Neuronal stem cell (in vitro differentiated cells): ENCODE measurements around the gene TBX1.

ENCODE experiments used
- DNase-seq: peaks from one replicate; pipeline ENCODE4 v3.0.0-alpha.2; 2013; ENCODE audit warnings: low spot score
- H2AFZ ChIP-seq: one replicate; pipeline ENCODE4 v1.6.1; 2013; ENCODE audit warnings: mild to moderate bottlenecking, low read length, inconsistent platforms
- H2AK5ac ChIP-seq: 2 replicates; pipeline ENCODE4 v1.6.1; 2013; ENCODE audit warnings: low read depth, mild to moderate bottlenecking, inconsistent platforms, low read length, moderate library complexity, mixed read lengths
- H2BK120ac ChIP-seq: 2 replicates; pipeline ENCODE4 v1.6.1; 2013; ENCODE audit warnings: low read depth, mild to moderate bottlenecking, inconsistent platforms, low read length, moderate library complexity, mixed read lengths
- H2BK12ac ChIP-seq: one replicate; pipeline ENCODE4 v1.6.1; 2013; ENCODE audit warnings: low read length, inconsistent platforms
- H2BK15ac ChIP-seq: 2 replicates; pipeline ENCODE4 v1.6.1; 2013; ENCODE audit warnings: mild to moderate bottlenecking, low read length, inconsistent platforms, mixed read lengths
- H2BK5ac ChIP-seq: one replicate; pipeline ENCODE4 v1.6.1; 2013; ENCODE audit warnings: inconsistent platforms, mild to moderate bottlenecking, low read length, moderate library complexity
- H3K14ac ChIP-seq: one replicate; pipeline ENCODE4 v1.6.1; 2013; ENCODE audit warnings: low read length, inconsistent platforms
- H3K18ac ChIP-seq: 2 replicates; pipeline ENCODE4 v1.6.1; 2013; ENCODE audit warnings: low read length, inconsistent platforms
- H3K23ac ChIP-seq: 2 replicates; pipeline ENCODE4 v1.6.1; 2013; ENCODE audit warnings: low read depth, mild to moderate bottlenecking, mixed read lengths, low read length, inconsistent platforms; ENCODE audit not compliant: poor library complexity
- H3K27ac ChIP-seq: replicated peaks from 3 replicates; pipeline ENCODE4 v1.5.1; 2013; ENCODE audit warnings: low read length, inconsistent platforms
- H3K27me3 ChIP-seq, 3 experiments: 2 replicates each; pipeline ENCODE4 v1.6.1; 2013; ENCODE audit warnings: low read length in 3 of 3, mild to moderate bottlenecking in 2 of 3, inconsistent platforms in 1 of 3, low read depth in 1 of 3, mixed read lengths in 1 of 3, moderate library complexity in 1 of 3; ENCODE audit not compliant: control insufficient read depth in 3 of 3, insufficient read depth in 3 of 3
- H3K36me3 ChIP-seq, 2 donors: replicated peaks in 1 of 2; 2 replicates each; pipeline ENCODE4 v1.6.1; 2013; ENCODE audit warnings: low read length in 2 of 2; ENCODE audit not compliant: control insufficient read depth in 2 of 2, insufficient read depth in 2 of 2
- H3K4ac ChIP-seq: 2 replicates; pipeline ENCODE4 v1.6.1; 2013; ENCODE audit warnings: inconsistent platforms, mild to moderate bottlenecking, low read length, moderate library complexity
- H3K4me1 ChIP-seq, 2 donors: 1 replicate in 1 of 2; 2 replicates in 1 of 2; pipeline ENCODE4 v1.6.1; 2013; ENCODE audit warnings: low read length in 2 of 2, low read depth in 1 of 2; ENCODE audit not compliant: control insufficient read depth in 2 of 2, insufficient read depth in 1 of 2
- H3K4me2 ChIP-seq: one replicate; pipeline ENCODE4 v1.6.1; 2013; ENCODE audit warnings: mild to moderate bottlenecking, low read length, inconsistent platforms; ENCODE audit not compliant: insufficient read depth, poor library complexity, severe bottlenecking
- H3K4me3 ChIP-seq, 2 donors: 2 replicates each; pipeline ENCODE4 v1.5.1; 2013; ENCODE audit warnings: low read length in 2 of 2, mild to moderate bottlenecking in 2 of 2, inconsistent platforms in 1 of 2, moderate library complexity in 1 of 2
- H3K79me1 ChIP-seq: one replicate; pipeline ENCODE4 v1.6.1; 2013; ENCODE audit warnings: low read depth, mild to moderate bottlenecking, inconsistent platforms, low read length, moderate library complexity
- H3K9ac ChIP-seq: one replicate; pipeline ENCODE4 v1.6.1; 2013; ENCODE audit warnings: mild to moderate bottlenecking, low read depth, low read length, inconsistent platforms; ENCODE audit not compliant: poor library complexity
- H3K9me3 ChIP-seq, 2 donors: replicated peaks in 1 of 2; 2 replicates each; pipeline versions ENCODE3 to v1.6.1; 2013; ENCODE audit warnings: low read length in 2 of 2, mild to moderate bottlenecking in 2 of 2, inconsistent platforms in 1 of 2, low read depth in 1 of 2, mixed read lengths in 1 of 2, moderate library complexity in 1 of 2; ENCODE audit not compliant: control insufficient read depth in 2 of 2, insufficient read depth in 1 of 2
- H4K8ac ChIP-seq: one replicate; pipeline ENCODE4 v1.6.1; 2013; ENCODE audit warnings: low read depth, mild to moderate bottlenecking, inconsistent platforms, low read length, moderate library complexity
- H4K91ac ChIP-seq: one replicate; pipeline ENCODE4 v1.6.1; 2013; ENCODE audit warnings: low read length, low read depth, mild to moderate bottlenecking, inconsistent platforms; ENCODE audit not compliant: poor library complexity
- WGBS, 2 donors: extraction: QIAGEN DNeasy Blood & Tissue Kit; methylation state at CpG; one replicate each; pipeline ENCODE4 v1.1.7; 2013; ENCODE audit warnings: missing lambda C conversion rate in 2 of 2, mixed read lengths in 1 of 2; ENCODE audit not compliant: insufficient read length in 2 of 2, insufficient replicate concordance in 1 of 2; ENCODE audit errors: extremely low coverage in 2 of 2; 5-methylcytosine and 5-hydroxymethylcytosine counted together

The TBX1 gene

DNA sequence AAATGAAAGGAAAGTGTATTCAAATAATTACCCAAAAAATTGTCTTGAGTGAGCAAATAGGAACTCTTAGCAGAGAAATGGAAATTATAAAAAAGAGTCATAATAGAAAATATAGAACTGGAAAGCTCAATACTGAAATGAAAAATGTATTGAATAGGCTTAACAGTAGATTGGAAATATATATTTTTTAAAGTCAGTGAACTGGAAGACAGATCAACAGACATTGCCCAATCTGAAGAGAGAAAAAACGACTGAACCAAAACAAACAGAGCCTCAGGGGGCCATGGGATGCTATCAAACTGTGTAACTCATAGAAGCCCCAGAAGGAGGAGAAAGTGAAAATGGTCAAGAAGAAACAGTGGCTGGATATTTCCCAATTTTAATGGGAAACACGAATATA is 32.6 kb downstream of the TBX1 start:
- Histone ChIP-seq H2BK5ac (no peak overlapping the region), H3K4me2 (no peak overlapping the region), H3K4ac (no peak overlapping the region), H2BK15ac (no peak overlapping the region), H3K4me1 (peaks cover 0 to 4% of the 10 kb centered on the region in 2 donors), H4K91ac (no peak overlapping the region), H3K14ac (no peak overlapping the region), H2AFZ (no peak overlapping the region), H3K23ac (no peak overlapping the region), H3K9ac (no peak overlapping the region), H2BK12ac (no peak overlapping the region), H2AK5ac (no peak overlapping the region), H3K27ac (no peak overlapping the region), H2BK120ac (no peak overlapping the region), H3K36me3 (peaks cover 0 to 2% of the 10 kb centered on the region in 2 donors), H3K79me1 (no peaks in the 10 kb centered on the region), H3K27me3 (no peaks in the 10 kb centered on the region), H4K8ac (no peak overlapping the region), H3K18ac (no peak overlapping the region), H3K4me3 (no peak overlapping the region), H3K9me3 (peaks cover 0 to 26% of the 10 kb centered on the region in 2 donors)
- no CpG with 5 or more reads among the region's 2 CpGs for WGBS, 2 donors
- no peak for DNase-seq

DNA sequence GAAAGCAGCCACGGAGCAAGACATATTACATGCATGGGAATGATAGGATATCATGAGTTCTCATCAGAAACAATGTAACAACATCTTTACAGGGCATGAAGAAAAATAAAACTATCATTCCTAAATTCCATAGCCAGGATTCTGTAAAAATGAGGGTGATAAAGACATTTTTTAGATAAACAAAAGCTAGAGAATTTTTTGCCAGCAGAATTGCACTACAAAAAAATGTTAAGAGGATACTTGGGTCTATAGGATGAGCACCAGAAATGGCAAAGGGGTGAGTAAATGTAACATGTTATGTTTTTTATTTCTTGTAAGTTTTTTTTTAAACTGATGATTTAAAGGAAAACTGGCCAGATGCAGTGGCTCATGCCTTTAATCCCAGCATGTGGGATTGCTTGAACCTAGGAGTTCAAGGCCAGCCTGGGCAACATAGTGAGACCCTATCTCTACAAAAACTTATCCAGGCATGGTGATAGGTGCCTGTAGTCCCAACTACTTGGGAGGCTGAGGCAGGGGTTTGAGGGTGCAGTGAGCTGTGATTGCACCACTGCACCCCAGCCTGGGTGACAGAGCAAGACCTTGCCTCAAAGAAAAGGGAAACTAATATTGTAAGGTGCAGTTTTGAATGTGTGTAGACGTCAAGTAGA is 33.2 kb downstream of the TBX1 start:
- Histone ChIP-seq H2BK120ac (no peak overlapping the region), H3K4me1 (peaks cover 0 to 4% of the 10 kb centered on the region in 2 donors), H4K8ac (no peak overlapping the region), H3K4me3 (no peak overlapping the region), H3K9me3 (peaks cover 0 to 26% of the 10 kb centered on the region in 2 donors), H3K27ac (no peak overlapping the region), H3K36me3 (peaks cover 0 to under 1% of the 10 kb centered on the region in 2 donors), H4K91ac (no peak overlapping the region), H3K79me1 (no peaks in the 10 kb centered on the region), H3K4me2 (no peak overlapping the region), H3K23ac (no peak overlapping the region), H3K18ac (no peak overlapping the region), H2BK15ac (no peak overlapping the region), H3K4ac (no peak overlapping the region), H3K9ac (no peak overlapping the region), H2BK5ac (no peak overlapping the region), H3K27me3 (no peaks in the 10 kb centered on the region), H2BK12ac (no peak overlapping the region), H2AFZ (no peak overlapping the region), H2AK5ac (no peak overlapping the region), H3K14ac (no peak overlapping the region)
- DNase-seq, result no peak
- no CpG with 5 or more reads among the region's 2 CpGs for WGBS, 2 donors

DNA sequence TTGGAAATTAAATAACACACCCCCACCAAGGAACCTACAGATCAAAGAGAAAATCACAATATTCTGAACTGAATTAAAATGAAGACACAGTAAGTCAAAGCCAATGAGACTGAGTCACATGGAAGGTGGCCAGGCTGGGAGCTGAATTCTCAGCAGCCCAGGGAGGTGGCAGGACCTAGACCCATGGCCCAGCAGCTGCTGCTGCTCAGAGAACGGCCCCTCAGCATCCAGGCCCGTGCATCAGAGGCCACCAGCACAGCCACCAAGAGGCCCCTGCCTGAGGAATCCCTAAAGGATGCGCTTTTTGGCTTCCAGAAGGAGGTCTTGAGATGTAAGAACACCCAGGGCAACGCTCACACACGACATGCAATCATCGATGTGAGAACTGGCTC is 35.0 kb downstream of the TBX1 start:
- Histone ChIP-seq H3K9me3 (peaks cover 0 to 16% of the 10 kb centered on the region in 2 donors), H2BK12ac (no peak overlapping the region), H3K27ac (no peak overlapping the region), H3K27me3 (no peaks in the 10 kb centered on the region), H2BK120ac (no peak overlapping the region), H3K9ac (no peak overlapping the region), H3K36me3 (no peaks in the 10 kb centered on the region), H2BK15ac (no peak overlapping the region), H3K18ac (peak overlapping the region; percentile 41), H3K4ac (no peak overlapping the region), H4K8ac (no peak overlapping the region), H3K4me2 (no peak overlapping the region), H3K79me1 (no peaks in the 10 kb centered on the region), H3K4me1 (peaks cover 0 to 4% of the 10 kb centered on the region in 2 donors), H2AK5ac (no peak overlapping the region), H2BK5ac (no peak overlapping the region), H2AFZ (no peak overlapping the region), H3K23ac (no peak overlapping the region), H4K91ac (no peak overlapping the region), H3K14ac (no peak overlapping the region), H3K4me3 (no peak overlapping the region)
- no CpG with 5 or more reads among the region's 6 CpGs for WGBS, 2 donors
- DNase-seq, result no peak

- H3K9me3 ChIP-seq, result peaks cover 0 to 15% of the 10 kb centered on the region in 2 donors
- H3K4me2 ChIP-seq, result no peak overlapping the region
- no peaks in the 10 kb centered on the region for H3K36me3 ChIP-seq
- no peaks in the 10 kb centered on the region for H3K79me1 ChIP-seq
- no peak overlapping the region for H2BK5ac ChIP-seq
- no peak overlapping the region for H4K91ac ChIP-seq
- no peak overlapping the region for H4K8ac ChIP-seq
- no peak overlapping the region for H3K18ac ChIP-seq
- H3K23ac ChIP-seq, result no peak overlapping the region
- no peak overlapping the region for H3K9ac ChIP-seq
- WGBS, 2 donors, result no CpG with 5 or more reads among the region's 7 CpGs
- no peak for DNase-seq
- H2AFZ ChIP-seq, result no peak overlapping the region
- no peak overlapping the region for H2AK5ac ChIP-seq
- no peak overlapping the region for H3K4ac ChIP-seq
- H3K4me3 ChIP-seq, result no peak overlapping the region
- no peak overlapping the region for H2BK15ac ChIP-seq
- H2BK120ac ChIP-seq, result no peak overlapping the region
- no peak overlapping the region for H3K27ac ChIP-seq
- H2BK12ac ChIP-seq, result no peak overlapping the region
- H3K4me1 ChIP-seq, result peaks cover 0 to 4% of the 10 kb centered on the region in 2 donors
- H3K27me3 ChIP-seq, result no peaks in the 10 kb centered on the region
- no peak overlapping the region for H3K14ac ChIP-seq
These were observed 35.6 kb downstream of the TBX1 start for GRCh38 chr22:19796160-19796559.
